GM19193 (cell line): ENCODE measurements around the gene B9D1.

Source experiments
- POLR2A ChIP-seq: IDR thresholded peaks from 4 replicates; pipeline ENCODE4 v1.6.1; 2011; ENCODE audit not compliant: insufficient read depth, insufficient read length; ENCODE audit errors: extremely low read depth

B9D1 gene, protein sequence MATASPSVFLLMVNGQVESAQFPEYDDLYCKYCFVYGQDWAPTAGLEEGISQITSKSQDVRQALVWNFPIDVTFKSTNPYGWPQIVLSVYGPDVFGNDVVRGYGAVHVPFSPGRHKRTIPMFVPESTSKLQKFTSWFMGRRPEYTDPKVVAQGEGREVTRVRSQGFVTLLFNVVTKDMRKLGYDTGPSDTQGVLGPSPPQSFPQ

DNA sequence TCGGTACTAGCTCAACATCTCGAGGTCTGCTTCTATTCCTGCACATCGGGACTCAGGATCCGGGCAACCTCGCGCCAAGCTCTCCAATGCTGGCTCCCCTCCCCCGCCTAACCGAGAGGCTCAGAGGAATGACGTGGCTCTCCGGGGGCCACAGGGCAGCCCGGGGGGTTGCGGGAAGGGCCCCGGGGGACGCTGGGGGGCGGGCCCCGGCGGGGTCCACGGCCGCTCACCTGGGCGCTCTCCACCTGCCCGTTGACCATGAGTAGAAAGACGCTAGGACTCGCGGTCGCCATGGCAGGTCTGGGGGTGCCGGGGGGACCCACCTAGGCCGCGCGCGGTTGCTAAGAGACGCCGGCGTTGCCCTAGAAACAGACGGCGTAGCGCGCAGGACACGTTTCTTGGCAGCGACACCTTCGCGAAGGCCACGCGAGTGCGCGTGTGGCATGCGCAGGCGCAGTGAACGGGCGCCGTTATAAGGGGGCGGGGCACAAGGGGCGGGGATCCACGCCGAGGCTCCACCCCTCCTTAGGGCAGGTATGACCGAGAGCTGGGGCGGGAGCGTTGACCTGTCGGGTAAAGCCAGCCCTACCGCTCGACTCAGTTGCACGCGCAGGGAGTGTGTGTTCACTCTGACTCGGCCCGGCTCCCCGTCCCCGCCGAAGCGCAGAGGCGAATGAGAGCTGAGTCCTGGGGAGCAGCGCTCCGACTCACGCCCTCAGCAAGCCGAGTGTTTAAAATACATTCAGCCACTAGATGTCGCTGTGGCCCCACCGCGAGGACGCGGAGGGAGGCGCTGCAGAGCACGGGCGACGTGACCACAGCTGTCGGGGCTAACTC lies at the start of gene B9D1:
Gene B9D1 (minus strand): TSS at position 447 of the 837 bp plus-strand sequence. CDS start 154 bp downstream, at position 293.
- TF ChIP-seq POLR2A, result no peak

DNA sequence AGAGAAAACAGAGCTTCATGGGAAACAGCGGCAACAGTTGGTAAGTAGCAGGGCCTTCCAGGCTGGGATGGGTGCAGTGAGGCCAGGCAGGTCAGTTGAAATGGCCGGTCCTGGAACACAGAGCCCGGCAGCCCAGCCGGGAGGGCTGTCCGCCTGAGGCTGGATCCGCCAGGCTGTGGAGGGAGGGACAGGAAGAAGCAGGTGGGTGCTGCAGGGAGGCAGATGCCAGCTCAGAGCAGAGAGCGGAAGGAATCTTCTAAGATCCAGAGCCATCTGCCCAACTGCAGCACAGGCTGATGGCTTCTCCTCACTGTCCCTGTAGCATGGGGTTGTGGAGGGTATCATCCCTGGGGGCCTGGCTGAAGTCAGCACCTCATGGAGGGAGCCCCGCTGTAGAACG lies 49.1 kb upstream of the B9D1 start:
- TF ChIP-seq POLR2A, result no peak

DNA sequence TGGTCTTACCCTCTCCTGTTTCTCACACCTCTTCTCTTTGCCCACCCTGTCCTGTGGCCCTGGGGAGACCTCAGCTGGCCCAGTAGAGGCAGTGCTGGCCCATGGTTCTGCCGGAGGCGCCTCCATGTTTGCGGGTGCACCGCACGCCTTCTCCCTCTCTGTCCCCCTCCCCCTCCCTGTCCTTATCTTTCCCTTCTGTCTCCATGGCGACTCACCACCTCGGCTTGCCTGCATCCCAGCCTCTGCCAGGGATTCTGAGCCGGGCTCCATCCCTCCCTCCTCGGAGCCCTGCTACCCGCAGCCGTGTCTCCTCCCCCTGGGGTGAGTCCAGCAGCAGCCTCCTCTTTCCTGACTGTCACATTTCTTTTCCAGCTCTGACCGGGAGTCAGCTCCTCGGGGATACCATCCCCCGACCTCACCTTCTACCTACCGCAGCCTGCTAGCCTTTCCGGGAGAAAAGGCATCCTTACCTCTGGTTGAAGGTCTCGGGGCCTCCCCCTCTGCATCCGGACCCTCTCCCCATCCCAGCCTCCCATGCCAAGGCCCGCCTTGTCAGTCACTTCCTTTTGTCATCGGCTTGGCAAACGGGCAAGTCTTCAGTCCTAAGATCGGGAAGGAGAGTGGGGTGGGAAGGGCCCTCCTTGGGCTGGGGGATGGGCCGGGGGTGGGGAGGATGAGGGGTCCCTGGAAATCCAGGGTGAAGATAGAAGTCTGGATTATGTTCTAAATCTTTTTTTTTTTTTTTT lies 48.5 kb upstream of the B9D1 start, which contains the start of gene RNF112:
Gene RNF112 (plus strand): TSS at position 358 of the 746 bp plus-strand sequence. CDS start 177 bp downstream, at position 535.
- no peak for TF ChIP-seq POLR2A

DNA sequence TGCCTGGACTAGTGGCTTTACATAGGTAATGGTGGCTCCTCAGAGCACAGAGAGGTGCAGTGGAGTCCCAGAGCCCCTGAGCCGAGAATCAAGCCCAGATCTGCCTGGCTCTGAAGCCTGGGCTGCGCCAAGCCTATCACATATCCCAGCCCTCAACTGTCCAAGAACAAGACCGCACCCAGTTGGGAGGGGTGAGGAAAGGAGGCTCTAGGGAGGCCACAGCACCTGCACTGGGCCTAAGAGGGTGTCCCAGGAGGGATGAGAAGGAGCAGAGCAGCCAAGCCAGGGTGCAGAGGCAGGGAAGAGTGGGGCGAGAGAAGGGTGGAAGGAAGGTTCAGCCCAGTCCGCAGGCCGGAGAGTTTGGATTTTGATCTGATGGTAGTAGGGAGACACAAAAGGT lies 47.6 kb upstream of the B9D1 start:
- no peak for TF ChIP-seq POLR2A

DNA sequence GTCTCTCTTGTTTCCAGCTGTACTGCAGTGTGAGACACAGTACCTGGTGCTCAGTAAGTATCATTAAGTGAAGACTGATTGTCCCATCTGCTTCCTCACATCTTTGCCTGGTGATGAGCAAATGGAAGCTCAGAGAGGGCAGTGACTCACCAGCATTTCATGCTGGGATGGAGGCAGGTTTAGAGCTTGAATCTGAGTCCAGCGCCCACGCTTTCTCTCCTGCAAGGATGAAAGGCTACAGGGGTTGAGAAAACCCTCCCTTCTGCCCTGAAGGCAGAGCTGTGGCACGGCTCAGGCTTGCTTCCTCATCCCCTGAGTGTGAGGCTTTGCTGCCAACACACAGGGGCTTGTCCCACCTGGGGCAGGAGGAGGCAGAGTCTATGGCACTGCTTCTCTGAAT lies 47.0 kb upstream of the B9D1 start:
- no peak for TF ChIP-seq POLR2A

DNA sequence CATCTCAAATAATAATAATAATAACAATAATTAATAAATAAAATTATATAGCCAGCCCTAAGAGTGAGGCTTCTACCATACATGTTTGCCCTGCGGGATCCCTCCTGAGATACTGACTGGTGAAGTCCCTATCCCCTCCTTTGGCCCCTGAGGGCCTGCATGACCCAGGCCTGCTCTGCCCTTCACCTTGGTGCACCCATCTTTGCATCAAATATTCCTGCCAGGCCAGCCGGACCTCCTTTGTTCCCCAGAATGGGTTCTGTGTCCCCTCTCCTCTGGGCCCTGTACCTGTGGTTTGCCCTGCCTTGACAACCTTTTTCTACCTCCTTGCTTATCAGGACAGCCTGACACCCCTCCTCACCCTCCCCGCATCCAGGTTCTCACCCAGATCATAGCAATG lies 46.5 kb upstream of the B9D1 start:
- TF ChIP-seq POLR2A, result no peak

DNA sequence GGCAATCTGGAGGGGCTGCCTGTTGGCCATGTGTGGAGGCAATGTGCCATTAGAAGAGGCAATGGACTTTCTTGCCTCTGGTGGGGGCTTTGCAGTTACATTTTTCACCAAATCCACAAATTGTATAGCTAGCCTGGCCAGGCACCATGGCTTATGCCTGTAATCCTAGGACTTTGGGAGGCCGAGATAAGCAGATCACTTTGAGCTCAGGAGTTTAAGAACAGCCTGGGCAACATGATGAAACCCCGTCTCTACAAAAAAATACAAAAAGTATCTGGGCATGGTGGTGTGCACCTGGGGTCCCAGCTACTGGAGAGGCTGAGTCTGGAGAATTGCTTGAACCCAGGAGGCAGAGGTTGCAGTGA lies 45.8 kb upstream of the B9D1 start:
- no peak for TF ChIP-seq POLR2A

DNA sequence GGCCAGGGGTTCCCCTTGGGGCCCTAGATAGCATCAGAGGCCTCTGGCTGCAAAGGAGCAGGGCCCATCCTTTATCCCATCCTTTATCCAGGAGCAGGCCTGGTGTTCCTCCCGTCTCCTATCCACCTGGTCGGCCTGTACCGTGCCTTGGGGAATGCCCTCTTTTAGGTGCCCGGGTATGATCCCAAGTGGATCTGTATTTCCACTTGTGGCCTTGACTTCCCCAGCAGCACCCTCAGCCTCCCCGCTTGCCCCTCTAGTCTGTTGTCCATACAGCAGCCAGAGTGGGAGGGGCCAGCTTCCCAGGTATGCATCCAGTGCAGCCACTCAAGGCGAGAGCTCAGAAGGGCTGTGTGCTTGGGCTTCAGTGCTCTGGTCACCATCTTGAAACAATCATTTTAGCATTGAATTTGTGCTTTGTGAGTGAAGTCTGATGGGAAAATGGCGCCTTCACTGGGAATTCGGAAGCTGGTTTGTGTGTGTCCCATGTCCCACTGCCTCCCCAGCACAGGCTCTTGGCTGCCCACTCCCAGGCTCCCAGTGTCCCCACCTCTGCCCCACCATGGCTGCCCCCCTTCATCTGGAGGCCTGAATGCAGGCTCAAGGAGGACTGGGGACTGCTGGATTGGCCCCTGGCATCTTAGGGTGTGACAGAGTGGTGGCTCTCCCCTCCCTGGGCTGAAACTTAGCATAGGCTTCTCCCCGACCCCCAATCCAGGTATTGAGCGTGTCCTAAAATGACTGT lies 45.2 kb upstream of the B9D1 start:
- no peak for TF ChIP-seq POLR2A

DNA sequence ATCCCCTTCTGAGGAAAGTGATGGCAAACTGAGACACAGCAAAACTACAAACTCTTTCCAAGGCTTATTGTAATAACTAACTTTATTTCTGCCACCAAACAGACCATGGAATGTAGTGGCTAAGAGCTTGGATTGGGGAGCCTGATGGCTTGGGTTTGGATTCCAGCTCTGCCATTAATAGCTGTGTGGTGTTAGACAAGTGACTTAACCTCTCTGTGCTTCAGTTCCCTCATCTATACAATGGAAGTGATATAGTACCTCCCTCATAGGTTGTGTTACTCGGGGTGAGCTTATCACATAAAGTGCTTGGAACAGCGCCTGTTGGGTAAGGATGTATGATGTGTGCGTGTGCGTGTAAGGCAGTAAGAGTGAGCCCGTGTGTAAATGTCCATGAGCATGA lies 42.6 kb upstream of the B9D1 start:
- TF ChIP-seq POLR2A, result no peak

DNA sequence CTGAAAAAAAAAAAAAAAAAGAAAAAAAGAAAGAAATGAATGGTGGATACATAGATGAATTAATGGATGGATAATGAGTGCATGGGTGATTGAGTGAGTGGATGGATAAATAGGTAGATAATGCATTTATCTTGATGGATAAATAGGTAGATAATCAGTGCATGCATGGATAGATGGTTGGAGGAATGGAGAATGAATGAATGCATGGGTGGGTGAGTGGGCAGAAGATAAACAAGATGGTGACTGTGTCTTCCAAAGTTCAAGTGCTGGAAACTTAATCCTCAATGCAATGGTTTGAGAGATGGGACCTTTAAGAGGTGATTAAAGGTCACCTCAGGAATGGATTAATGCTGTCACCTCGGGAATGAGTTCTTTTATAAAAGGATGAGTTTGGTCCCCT lies 41.7 kb upstream of the B9D1 start:
- TF ChIP-seq POLR2A, result no peak

DNA sequence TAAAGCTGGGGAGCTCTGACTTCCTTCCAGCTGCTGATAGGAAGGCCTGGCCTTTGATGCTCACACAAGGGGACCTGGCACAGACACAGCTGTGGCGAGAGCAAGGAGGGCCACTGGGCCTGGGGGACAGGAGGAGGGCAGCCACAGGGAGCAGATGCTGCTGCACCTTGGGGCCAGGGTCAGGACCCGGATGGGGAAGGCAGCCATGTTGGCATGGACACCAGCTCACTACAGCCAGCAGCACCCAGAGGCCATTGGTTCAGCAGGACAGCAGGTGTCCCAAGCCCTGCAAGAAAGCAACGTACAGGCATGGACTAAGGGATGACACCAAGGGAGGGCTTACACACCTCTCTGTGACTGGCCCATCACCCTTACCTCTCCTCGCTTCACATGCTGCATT lies 40.5 kb upstream of the B9D1 start:
- TF ChIP-seq POLR2A, result no peak

DNA sequence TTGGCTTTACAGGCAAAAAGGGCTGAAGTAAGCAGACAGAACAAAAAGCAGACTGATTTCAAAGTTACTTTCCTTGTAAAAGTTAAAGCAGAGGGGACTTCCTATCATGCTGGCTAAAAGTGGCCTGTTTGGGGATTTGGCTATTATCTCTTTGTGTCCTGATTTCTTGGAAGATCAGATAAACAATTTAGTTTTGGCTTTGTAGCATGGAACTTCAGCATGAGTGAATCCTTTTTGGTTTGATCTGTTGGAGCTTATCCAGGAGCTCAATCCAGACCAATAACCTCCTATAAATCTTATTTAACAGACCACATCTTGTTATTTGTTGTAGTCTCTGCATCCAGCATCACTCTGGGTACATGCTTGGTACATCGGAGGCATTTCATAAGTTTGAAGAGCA lies 39.6 kb upstream of the B9D1 start:
- no peak for TF ChIP-seq POLR2A

DNA sequence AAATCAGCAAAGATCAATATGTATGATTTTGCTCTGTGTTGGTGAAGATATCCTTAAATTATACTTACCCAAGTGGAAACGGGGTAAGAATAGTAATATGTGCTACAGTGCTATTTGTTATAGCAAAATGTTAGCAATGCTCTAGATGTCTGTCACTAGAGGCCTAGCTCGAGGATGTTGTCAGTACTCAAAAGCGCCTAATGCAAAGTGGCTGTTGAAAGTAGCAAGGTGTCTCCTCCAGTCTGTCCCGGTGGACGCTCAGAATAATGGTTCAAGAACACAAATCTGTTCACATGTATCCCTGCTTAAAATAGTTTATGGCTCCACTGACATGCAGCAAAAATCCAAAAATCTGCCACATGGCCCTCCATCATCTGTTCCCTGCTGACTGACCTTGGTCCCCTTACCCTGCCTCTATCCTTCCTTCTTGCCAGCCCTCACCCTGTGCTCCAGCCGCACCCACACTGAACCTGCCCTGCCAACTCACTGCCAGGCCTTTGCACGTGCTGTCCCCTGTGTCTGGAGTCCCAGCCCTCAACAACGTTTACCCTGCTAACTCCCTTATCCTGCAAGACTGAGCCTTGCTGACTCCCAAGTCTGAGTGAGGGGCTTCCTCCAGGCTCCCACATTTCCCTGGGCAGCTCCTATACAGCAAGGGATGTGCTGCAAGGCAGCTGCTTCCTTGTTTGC lies 38.9 kb upstream of the B9D1 start:
- TF ChIP-seq POLR2A, result no peak

DNA sequence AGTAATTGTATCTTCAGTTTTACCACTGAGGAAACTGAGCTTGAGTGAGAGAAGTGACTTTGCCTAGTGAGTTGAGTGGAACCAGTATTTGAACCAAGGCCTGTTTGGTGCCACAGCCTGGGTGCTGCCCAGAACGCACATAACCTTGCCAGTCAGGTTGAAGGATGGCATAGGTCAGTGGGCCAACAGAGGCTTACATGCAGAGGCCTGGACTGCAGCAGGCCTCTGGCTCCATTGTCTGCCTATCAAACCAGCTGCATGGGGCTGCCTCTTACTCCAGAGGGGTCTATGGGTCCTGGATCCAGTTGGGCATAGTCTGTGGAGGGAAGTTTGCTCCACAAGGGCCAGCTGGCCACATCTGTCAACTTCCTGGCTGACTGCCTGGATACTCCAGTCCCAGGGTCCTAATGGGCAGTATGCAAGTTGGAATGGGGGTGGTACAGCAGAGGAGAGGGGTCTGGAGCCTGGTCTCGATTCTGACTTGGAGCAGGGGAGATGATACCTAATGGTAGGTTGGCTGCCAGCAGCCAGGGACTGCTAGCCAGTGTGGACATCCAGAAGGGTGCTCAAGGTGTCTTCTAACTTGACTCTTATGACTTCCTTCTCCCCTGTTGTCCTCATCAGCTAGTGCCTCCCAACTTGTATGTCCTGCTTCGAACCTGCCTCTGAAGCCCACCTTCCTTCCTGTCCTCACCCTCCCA lies 37.4 kb upstream of the B9D1 start:
- TF ChIP-seq POLR2A, result no peak
